SJSA1 (cell line): ENCODE measurements around the gene PHACTR3. TPM values are rescaled to one million over a fixed set of nuclear protein-coding genes. Genes with fewer than 3 reads are reported as not detected.
"Not testable (repeated sequence)": the region's sequence is repeated elsewhere in the genome, so short reads cannot be mapped to it uniquely, and the experiment has no call there.

Source experiments
- DNase-seq, 2 experiments: peaks; one replicate each; pipeline ENCODE4 v3.0.0-alpha.2; 2015 to 2020; ENCODE audit warnings: low spot score in 2 of 2, low read depth in 1 of 2
- H3K27ac ChIP-seq: fragments of 250-450 bp; sonication (Bioruptor Pico); 2 replicates; pipeline ENCODE4 v1.5.1; 2020; ENCODE audit warnings: mild to moderate bottlenecking, moderate library complexity
- H3K27me3 ChIP-seq: fragments of 250-450 bp; sonication (Bioruptor Pico); replicated peaks from 2 replicates; pipeline ENCODE4 v1.5.1; 2020; ENCODE audit warnings: mild to moderate bottlenecking, moderate library complexity
- H3K36me3 ChIP-seq: fragments of 250-450 bp; sonication (Bioruptor Pico); 2 replicates; pipeline ENCODE4 v1.5.1; 2020; ENCODE audit warnings: mild to moderate bottlenecking
- H3K4me1 ChIP-seq: fragments of 250-450 bp; sonication (Bioruptor Pico); replicated peaks from 2 replicates; pipeline ENCODE4 v1.6.1; 2021; ENCODE audit warnings: mild to moderate bottlenecking
- H3K4me3 ChIP-seq: fragments of 250-450 bp; sonication (Bioruptor Pico); 2 replicates; pipeline ENCODE4 v1.5.1; 2020; ENCODE audit warnings: mild to moderate bottlenecking
- H3K9me3 ChIP-seq: fragments of 250-450 bp; sonication (Bioruptor Pico); replicated peaks from 2 replicates; pipeline ENCODE4 v1.5.1; 2020; ENCODE audit warnings: mild to moderate bottlenecking
- total RNA-seq: library from RNA; depleted of rRNA; stranded (reverse); fragments of >200 nt; shearing (Covaris generic); gene quantifications from 2 replicates; pipeline ENCODE4 v1.2.3, GENCODE V29; 2014

Gene PHACTR3
- total RNA-seq, 1 experiment from 2014 or later: not detected

DNA sequence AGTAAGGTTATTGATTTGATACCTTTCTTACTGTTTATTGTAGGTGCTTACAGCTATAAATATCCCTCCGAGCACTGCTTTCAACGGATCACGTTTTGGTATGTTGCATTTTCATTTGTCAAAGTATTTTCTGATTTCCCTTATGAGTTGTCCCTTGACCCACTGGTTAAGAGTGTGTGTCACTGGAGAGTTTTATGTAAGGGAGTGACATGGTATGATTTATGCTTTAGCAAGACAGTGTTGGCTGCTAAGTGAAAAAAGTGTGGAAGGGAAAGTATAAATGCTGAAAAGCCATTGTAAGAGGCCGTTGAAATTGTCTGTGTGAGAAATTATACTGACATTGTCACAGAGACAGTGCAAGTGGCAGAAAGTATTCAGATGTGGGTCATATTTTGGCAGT lies 257.1 kb downstream of the PHACTR3 start:
- H3K27me3 ChIP-seq: no peaks in the 10 kb centered on the region
- no peaks in the 10 kb centered on the region for H3K9me3 ChIP-seq
- H3K27ac ChIP-seq: no peak overlapping the region
- DNase-seq: no peak
- no peak overlapping the region for H3K4me3 ChIP-seq
- H3K4me1 ChIP-seq: no peaks in the 10 kb centered on the region
- no peaks in the 10 kb centered on the region for H3K36me3 ChIP-seq

DNA sequence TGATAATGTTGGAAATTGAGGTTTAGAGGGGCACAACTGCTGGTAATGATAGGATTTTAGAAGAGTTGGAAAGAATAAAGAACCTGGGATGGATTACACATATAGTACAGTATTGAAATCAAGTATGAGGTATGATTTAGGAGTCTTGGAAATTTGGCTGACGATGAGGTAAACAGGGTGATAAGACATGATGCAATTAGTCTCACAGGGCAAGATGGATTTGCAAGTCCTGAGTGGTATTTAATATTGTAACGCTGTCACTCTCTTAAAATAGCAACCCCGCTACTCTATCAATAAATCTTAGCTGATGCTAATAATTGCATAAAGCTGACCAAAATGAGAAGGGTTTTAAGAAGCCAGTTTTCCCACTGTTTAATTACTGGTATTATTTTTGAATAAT lies 258.7 kb downstream of the PHACTR3 start:
- no peak for DNase-seq
- H3K4me1 ChIP-seq: no peaks in the 10 kb centered on the region
- no peaks in the 10 kb centered on the region for H3K9me3 ChIP-seq
- H3K27me3 ChIP-seq: no peaks in the 10 kb centered on the region
- no peaks in the 10 kb centered on the region for H3K36me3 ChIP-seq
- no peak overlapping the region for H3K27ac ChIP-seq
- no peak overlapping the region for H3K4me3 ChIP-seq

- H3K9me3 ChIP-seq: no peaks in the 10 kb centered on the region
- no peak overlapping the region for H3K27ac ChIP-seq
- H3K4me1 ChIP-seq: no peaks in the 10 kb centered on the region
- H3K4me3 ChIP-seq: no peak overlapping the region
- no peaks in the 10 kb centered on the region for H3K36me3 ChIP-seq
- H3K27me3 ChIP-seq: no peaks in the 10 kb centered on the region
- DNase-seq: no peak
Observed at GRCh38 chr20:59864726-59865125, 260.4 kb downstream of the PHACTR3 start.

- Histone ChIP-seq H3K27me3 (no peaks in the 10 kb centered on the region), H3K36me3 (no peaks in the 10 kb centered on the region), H3K27ac (no peak overlapping the region), H3K9me3 (no peaks in the 10 kb centered on the region), H3K4me1 (no peaks in the 10 kb centered on the region), H3K4me3 (no peak overlapping the region)
- DNase-seq: no peak
Observed at GRCh38 chr20:59866338-59866737, 262.0 kb downstream of the PHACTR3 start.

DNA sequence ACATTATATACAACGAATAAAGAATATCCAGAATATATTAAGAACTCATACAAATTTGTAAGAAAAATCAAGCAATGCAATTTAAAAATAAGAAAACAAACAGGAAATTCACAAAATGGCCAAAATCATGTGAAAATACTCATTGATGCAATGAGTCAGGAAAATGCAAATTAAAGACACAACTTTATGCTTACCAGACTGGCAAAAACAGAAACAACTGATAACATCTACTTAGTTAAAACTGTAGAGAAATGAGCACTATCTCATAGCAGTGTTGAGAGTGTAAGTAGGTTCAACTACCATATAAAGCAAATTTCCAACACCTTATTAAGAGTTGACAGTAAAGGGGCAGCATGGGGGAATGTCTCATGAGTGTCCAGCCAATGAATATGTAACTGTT lies 266.8 kb downstream of the PHACTR3 start:
- H3K27ac ChIP-seq: no peak overlapping the region
- H3K4me3 ChIP-seq: no peak overlapping the region
- no peaks in the 10 kb centered on the region for H3K9me3 ChIP-seq
- DNase-seq: no peak
- no peaks in the 10 kb centered on the region for H3K36me3 ChIP-seq
- no peaks in the 10 kb centered on the region for H3K27me3 ChIP-seq
- no peaks in the 10 kb centered on the region for H3K4me1 ChIP-seq

DNA sequence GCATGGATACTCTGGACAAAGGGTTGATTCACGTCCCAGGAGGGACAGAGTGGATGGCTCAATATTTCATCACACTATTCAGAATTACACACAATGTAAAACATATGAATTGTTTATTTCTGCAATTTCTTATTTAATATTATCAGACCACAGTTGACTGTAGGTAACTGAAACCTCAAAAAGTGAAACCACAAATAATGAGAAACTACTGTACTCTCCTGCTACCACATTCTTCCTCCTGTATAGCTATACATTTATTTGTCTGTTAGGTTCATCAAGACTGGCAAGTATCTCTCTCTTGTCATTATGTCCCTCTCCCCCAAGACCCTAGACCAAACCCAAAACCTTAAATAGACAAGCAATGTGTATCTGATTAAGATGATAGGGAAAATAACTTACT lies 269.1 kb downstream of the PHACTR3 start:
- Histone ChIP-seq H3K27me3 (no peaks in the 10 kb centered on the region), H3K9me3 (no peaks in the 10 kb centered on the region), H3K27ac (no peak overlapping the region), H3K4me1 (no peaks in the 10 kb centered on the region), H3K36me3 (no peaks in the 10 kb centered on the region), H3K4me3 (no peak overlapping the region)
- DNase-seq: no peak

- Histone ChIP-seq H3K9me3 (no peaks in the 10 kb centered on the region), H3K4me3 (no peak overlapping the region), H3K4me1 (no peaks in the 10 kb centered on the region), H3K27me3 (no peaks in the 10 kb centered on the region; the same call in 1 of the 2 replicates), H3K27ac (no peak overlapping the region), H3K36me3 (no peaks in the 10 kb centered on the region)
- no peak for DNase-seq
Observed at GRCh38 chr20:59880198-59880597, 275.9 kb downstream of the PHACTR3 start.

GRCh38 chr20:59884494-59884893 lies 280.2 kb downstream of the PHACTR3 start:
- Histone ChIP-seq H3K27ac (no peak overlapping the region), H3K27me3 (no peaks in the 10 kb centered on the region; the same call in 1 of the 2 replicates), H3K36me3 (no peaks in the 10 kb centered on the region), H3K9me3 (no peaks in the 10 kb centered on the region), H3K4me1 (no peaks in the 10 kb centered on the region), H3K4me3 (no peak overlapping the region)
- DNase-seq: no peak

GRCh38 chr20:59888050-59888449 lies 283.7 kb downstream of the PHACTR3 start:
- DNase-seq: no peak
- Histone ChIP-seq H3K4me3 (no peak overlapping the region), H3K36me3 (no peaks in the 10 kb centered on the region), H3K4me1 (no peaks in the 10 kb centered on the region), H3K27ac (no peak overlapping the region), H3K9me3 (no peaks in the 10 kb centered on the region), H3K27me3 (no peaks in the 10 kb centered on the region; the same call in 1 of the 2 replicates)

DNA sequence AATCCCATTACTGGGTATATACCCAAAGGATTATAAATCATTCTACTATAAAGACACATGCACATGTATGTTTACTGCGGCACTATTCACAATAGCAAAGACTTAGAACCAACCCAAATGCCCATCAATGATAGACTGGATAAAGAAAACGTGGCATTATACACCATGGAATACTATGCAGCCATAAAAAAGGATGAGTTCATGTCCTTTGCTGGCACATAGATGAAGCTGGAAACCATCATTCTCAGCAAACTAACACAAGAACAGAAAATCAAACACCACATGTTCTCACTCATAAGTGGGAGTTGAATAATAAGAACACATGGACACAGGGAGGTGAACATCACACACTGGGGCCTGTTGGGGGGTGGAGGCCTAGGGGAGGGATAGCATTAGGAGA lies 285.7 kb downstream of the PHACTR3 start:
- H3K36me3 ChIP-seq, H3K4me3 ChIP-seq, H3K27me3 ChIP-seq, H3K27ac ChIP-seq, H3K9me3 ChIP-seq, H3K4me1 ChIP-seq, DNase-seq: not testable (repeated sequence)

DNA sequence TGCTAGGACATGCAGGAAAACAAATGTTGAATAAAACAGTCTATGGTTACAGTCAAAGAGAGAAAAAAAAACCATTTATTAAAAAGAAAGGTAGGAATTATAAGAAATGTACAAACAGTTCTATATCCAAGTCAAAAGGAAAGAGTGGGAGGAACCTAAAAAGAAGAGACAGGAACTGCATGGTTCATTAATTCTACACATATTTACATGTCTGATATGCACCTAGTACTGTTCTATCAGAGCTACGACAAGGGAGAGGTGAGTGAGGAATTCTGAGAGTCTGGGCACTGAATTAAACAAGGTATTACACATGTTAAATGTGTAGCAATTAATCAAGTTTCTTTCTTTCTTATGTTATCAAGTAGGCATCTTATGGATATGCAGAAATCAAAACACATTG lies 287.2 kb downstream of the PHACTR3 start:
- H3K9me3 ChIP-seq: no peaks in the 10 kb centered on the region
- no peak overlapping the region for H3K4me3 ChIP-seq
- no peak for DNase-seq
- no peak overlapping the region for H3K27ac ChIP-seq
- H3K27me3 ChIP-seq: no peaks in the 10 kb centered on the region
- H3K36me3 ChIP-seq: no peaks in the 10 kb centered on the region
- H3K4me1 ChIP-seq: no peaks in the 10 kb centered on the region

- H3K27ac ChIP-seq: no peak overlapping the region
- DNase-seq: no peak
Observed at GRCh38 chr20:59895908-59896307, 291.6 kb downstream of the PHACTR3 start.

More at GRCh38 chr20:59895908-59896307, 291.6 kb downstream of the PHACTR3 start:
- no peaks in the 10 kb centered on the region for H3K4me1 ChIP-seq
- no peaks in the 10 kb centered on the region for H3K9me3 ChIP-seq
- H3K27me3 ChIP-seq: no peaks in the 10 kb centered on the region
- H3K4me3 ChIP-seq: no peak overlapping the region
- no peaks in the 10 kb centered on the region for H3K36me3 ChIP-seq
